ENCODE results near the gene MCTP1. TPM values are rescaled to one million over a fixed set of nuclear protein-coding genes. Genes with fewer than 3 reads are reported as not detected.

Gene MCTP1
- polyA plus RNA-seq, 1 donor (not counting 4 experiments of a cell fraction or from before 2014, with no cell fraction given) = 4.9 TPM

GRCh38 chr5:94661086-94661485, 623.8 kb downstream of the MCTP1 start:
- DNase-seq (ENCODE audit: low read depth, low spot score) (no peak), FAIRE-seq (no peak)
- H3K9me3 ChIP-seq (ENCODE audit: control insufficient read depth, low read depth, low read length) = no peaks in the 10 kb centered on the region
- TF ChIP-seq EZH2 (IDR thresholded peaks at IDR 0.05; ENCODE audit: low read length) = no peak
- TF ChIP-seq, protein P1, sequence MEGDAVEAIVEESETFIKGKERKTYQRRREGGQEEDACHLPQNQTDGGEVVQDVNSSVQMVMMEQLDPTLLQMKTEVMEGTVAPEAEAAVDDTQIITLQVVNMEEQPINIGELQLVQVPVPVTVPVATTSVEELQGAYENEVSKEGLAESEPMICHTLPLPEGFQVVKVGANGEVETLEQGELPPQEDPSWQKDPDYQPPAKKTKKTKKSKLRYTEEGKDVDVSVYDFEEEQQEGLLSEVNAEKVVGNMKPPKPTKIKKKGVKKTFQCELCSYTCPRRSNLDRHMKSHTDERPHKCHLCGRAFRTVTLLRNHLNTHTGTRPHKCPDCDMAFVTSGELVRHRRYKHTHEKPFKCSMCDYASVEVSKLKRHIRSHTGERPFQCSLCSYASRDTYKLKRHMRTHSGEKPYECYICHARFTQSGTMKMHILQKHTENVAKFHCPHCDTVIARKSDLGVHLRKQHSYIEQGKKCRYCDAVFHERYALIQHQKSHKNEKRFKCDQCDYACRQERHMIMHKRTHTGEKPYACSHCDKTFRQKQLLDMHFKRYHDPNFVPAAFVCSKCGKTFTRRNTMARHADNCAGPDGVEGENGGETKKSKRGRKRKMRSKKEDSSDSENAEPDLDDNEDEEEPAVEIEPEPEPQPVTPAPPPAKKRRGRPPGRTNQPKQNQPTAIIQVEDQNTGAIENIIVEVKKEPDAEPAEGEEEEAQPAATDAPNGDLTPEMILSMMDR (optimal IDR thresholded peaks at IDR 0.05 in 1 of 3, IDR thresholded peaks at IDR 0.05 in 1 of 3, conservative IDR thresholded peaks at IDR 0.05 in 1 of 3; ENCODE audit: extremely low read depth in 1 of 3, insufficient read depth in 2 of 3, low read length in 3 of 3) = no peak
- no peaks in the 10 kb centered on the region for H3K4me1 ChIP-seq (ENCODE audit: control insufficient read depth, extremely low read depth, insufficient read depth, low read length)
- no peaks in the 10 kb centered on the region for H4K20me1 ChIP-seq (ENCODE audit: control insufficient read depth, extremely low read depth, insufficient read depth, low read length)
- no peak overlapping the region for H2AFZ ChIP-seq (ENCODE audit: control insufficient read depth, low read length)
- H3K4me2 ChIP-seq (ENCODE audit: control insufficient read depth, extremely low read depth, insufficient read depth, low read depth, low read length) = no peak overlapping the region
- H3K9ac ChIP-seq (ENCODE audit: control insufficient read depth, extremely low read depth, insufficient read depth, low read length) = no peak overlapping the region
- no peaks in the 10 kb centered on the region for H3K9me1 ChIP-seq (ENCODE audit: control insufficient read depth, extremely low read depth, insufficient read depth, low read length)
- no peak overlapping the region for H3K27ac ChIP-seq (ENCODE audit: control insufficient read depth, insufficient read depth, low read length)
- H3K79me2 ChIP-seq (ENCODE audit: control insufficient read depth, insufficient read depth, low read length) = peaks cover 6% of the 10 kb centered on the region
- H3K4me3 ChIP-seq (ENCODE audit: control insufficient read depth in 2 of 3, extremely low read depth in 1 of 3, insufficient read depth in 2 of 3, low read depth in 1 of 3, low read length in 3 of 3) = no peak overlapping the region
- no peaks in the 10 kb centered on the region for H3K36me3 ChIP-seq (ENCODE audit: control insufficient read depth in 2 of 2, extremely low read depth in 1 of 2, insufficient read depth in 2 of 2, low read length in 2 of 2)
- dilution Hi-C loops (cut with MboI; ENCODE audit: extremely low pct_ligation_motif_present, low sequenced_read_pairs) = no loop called here
- H3K27me3 ChIP-seq (ENCODE audit: control insufficient read depth, extremely low read depth, insufficient read depth, low read length) = no peaks in the 10 kb centered on the region

DNA sequence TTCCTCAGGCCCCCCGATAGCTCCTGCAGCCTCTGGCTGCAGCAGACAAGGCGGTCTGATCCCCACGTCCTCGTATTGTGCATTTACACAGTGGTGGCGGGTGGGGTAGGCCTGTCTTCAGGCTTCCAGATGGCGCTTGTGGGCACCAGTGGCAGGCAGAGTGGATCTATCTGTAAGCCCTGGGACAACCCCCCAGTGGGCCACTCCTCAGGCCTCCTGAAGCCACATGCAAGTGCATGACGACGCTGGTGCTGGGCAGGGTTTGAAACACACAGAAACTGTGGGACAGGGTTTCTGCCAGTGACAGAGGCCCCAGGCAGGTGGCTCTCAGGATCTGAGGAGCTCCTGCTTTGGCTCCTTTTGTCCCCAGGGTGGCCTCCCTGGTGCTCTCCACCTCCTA, 624.4 kb downstream of the MCTP1 start:
- no peak overlapping the region for H3K27ac ChIP-seq (ENCODE audit: control insufficient read depth, insufficient read depth, low read length)
- no peaks in the 10 kb centered on the region for H4K20me1 ChIP-seq (ENCODE audit: control insufficient read depth, extremely low read depth, insufficient read depth, low read length)
- FAIRE-seq (no peak), DNase-seq (ENCODE audit: low read depth, low spot score) (no peak)
- H3K9ac ChIP-seq (ENCODE audit: control insufficient read depth, extremely low read depth, insufficient read depth, low read length) = no peak overlapping the region
- H3K4me3 ChIP-seq (ENCODE audit: control insufficient read depth in 2 of 3, extremely low read depth in 1 of 3, insufficient read depth in 2 of 3, low read depth in 1 of 3, low read length in 3 of 3) = no peak overlapping the region
- H3K4me2 ChIP-seq (ENCODE audit: control insufficient read depth, extremely low read depth, insufficient read depth, low read depth, low read length) = no peak overlapping the region
- no peaks in the 10 kb centered on the region for H3K9me1 ChIP-seq (ENCODE audit: control insufficient read depth, extremely low read depth, insufficient read depth, low read length)
- dilution Hi-C loops (cut with MboI; ENCODE audit: extremely low pct_ligation_motif_present, low sequenced_read_pairs) = no loop called here
- no peak overlapping the region for H2AFZ ChIP-seq (ENCODE audit: control insufficient read depth, low read length)
- H3K27me3 ChIP-seq (ENCODE audit: control insufficient read depth, extremely low read depth, insufficient read depth, low read length) = no peaks in the 10 kb centered on the region
- TF ChIP-seq, protein P1 (optimal IDR thresholded peaks at IDR 0.05 in 1 of 3, IDR thresholded peaks at IDR 0.05 in 1 of 3, conservative IDR thresholded peaks at IDR 0.05 in 1 of 3; ENCODE audit: extremely low read depth in 1 of 3, insufficient read depth in 2 of 3, low read length in 3 of 3) = no peak
- TF ChIP-seq EZH2 (IDR thresholded peaks at IDR 0.05; ENCODE audit: low read length) = no peak
- no peaks in the 10 kb centered on the region for H3K9me3 ChIP-seq (ENCODE audit: control insufficient read depth, low read depth, low read length)
- no peaks in the 10 kb centered on the region for H3K36me3 ChIP-seq (ENCODE audit: control insufficient read depth in 2 of 2, extremely low read depth in 1 of 2, insufficient read depth in 2 of 2, low read length in 2 of 2)
- H3K4me1 ChIP-seq (ENCODE audit: control insufficient read depth, extremely low read depth, insufficient read depth, low read length) = no peaks in the 10 kb centered on the region
- H3K79me2 ChIP-seq (ENCODE audit: control insufficient read depth, insufficient read depth, low read length) = peaks cover 6% of the 10 kb centered on the region
